CD4-positive, alpha-beta T cell treated with Interleukin-17A for 1 hour (primary cell): ENCODE measurements around the gene ABAT.
"Not testable (repeated sequence)": the region's sequence is repeated elsewhere in the genome, so short reads cannot be mapped to it uniquely, and the experiment has no call there.

Experiments
- DNase-seq: peaks from one replicate; pipeline ENCODE4 v3.0.0-alpha.2; 2020

ABAT gene

DNA sequence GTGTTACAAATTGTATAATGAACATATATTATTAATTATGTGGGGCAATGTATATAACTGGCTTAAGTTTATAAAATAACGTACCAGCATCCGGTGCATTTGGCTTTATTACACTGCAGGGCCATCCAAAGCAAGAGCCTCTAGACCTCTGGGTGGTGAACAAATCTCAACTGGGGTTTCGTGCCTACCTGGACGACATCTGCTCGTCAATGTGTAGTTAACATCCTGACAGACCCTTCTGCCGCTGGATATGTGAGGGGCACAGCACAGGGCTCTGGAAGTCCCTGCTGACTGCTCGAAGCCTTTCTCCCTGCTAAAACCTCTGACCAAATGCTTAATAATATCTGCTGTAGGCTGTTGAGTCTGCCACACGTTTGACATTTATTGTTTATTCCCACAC, 120.7 kb downstream of the ABAT start:
- DNase-seq, result no peak

DNA sequence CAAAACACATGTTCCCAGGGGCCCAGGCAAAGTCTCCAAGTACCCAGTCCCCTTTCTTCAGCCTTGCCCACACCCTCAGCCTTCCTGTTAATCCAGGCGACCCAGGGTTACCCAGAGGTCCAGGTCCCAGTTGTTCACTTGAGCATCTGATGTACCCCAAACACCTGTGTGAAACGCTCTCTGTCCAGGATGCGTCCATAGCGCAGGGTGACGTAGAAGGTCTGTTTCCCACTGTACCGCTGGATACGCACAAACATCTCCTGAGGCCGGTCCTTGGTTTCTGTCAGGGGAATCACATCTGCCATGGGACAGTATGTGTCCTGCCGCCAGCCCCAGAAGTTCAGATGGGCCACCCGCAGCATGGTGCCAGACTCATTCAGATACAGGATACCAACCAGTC, 121.4 kb downstream of the ABAT start:
- no peak for DNase-seq

DNA sequence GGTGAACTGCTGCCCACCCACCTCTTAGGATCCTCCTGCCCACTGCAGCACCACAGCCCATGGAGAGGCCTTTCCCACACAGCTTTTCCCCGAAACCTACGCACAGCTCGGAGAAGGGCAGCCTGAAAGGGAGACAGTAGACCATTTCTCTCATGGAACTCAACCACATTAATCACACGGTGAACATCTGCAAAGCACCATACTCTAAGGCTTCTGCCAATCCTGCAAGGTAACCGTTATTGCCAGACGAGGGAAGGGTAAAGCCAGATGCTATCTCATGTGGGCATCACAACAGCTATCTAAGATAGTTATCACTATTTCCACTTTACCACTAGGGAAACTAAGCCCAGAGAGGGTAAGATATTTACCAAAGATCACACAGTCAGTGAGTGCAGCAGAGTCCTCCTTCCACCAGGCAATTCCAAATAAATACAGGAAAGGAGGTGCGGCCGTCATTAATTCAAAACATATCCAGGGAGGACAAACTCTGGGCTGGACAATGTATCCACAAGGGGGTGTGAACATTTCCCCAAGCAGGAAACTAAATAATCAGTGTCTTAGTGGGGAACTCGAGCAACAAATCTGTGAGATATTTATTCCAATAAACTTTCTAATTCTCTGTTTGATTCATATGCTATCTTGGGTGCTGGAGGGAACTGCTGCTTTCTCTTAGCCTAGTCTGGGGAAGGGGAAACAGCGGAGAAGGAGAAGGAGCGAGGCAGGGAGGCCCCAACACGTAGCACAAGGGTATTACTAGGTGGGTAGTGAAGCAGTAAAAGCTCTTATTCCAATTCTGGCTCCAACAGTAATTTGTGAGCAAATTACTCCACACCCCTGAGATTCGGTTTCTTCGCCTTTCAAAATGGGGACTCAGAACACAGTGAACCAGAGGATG, 122.3 kb downstream of the ABAT start:
- no peak for DNase-seq

DNA sequence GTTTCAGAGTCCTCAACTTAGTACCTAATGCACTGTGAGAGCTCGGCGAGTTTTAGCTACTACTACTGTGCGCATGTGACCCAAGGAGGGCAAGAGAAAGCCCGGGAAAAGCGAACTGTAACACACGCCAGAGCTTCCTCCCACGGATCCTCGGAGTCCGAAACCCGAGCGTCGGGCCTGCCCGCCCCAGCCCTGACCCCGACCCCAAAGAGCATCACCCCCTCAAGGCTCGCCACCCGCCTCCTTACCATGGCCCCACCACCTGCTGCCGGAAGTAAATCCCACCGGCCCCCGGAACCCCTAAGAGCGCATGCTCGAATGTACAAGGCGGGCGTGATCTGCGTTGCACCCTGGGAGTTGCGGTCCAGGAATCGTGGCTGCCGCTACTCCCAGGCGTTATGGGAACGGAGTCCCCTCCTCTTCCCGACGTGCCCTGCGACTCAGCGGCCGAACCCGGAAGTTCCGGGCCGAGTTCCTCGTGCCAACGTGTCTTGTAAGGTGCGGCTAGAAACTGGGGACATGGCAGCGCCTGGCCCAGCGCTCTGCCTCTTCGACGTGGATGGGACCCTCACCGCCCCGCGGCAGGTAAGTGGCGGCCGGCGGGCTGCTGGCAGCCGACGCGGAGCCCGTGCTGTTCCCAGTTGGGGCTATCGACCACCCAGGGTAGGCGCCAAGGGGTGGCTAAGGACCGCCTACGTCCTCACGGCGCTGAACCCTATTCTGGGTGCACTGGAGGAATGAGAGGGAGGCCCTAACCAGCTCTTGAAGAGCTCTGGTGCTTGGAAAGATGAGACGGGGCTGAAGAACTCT, 123.2 kb downstream of the ABAT start, which contains the start of the genes PMM2 and TMEM186:
TSS of gene PMM2 (plus strand) at position 476 of the 810 bp plus-strand sequence. CDS start at position 520, 44 bp downstream.
TSS of gene TMEM186 (minus strand) at position 276 of the 810 bp plus-strand sequence. CDS start at position 251, 25 bp downstream.
- peak; percentile 96 for DNase-seq

DNA sequence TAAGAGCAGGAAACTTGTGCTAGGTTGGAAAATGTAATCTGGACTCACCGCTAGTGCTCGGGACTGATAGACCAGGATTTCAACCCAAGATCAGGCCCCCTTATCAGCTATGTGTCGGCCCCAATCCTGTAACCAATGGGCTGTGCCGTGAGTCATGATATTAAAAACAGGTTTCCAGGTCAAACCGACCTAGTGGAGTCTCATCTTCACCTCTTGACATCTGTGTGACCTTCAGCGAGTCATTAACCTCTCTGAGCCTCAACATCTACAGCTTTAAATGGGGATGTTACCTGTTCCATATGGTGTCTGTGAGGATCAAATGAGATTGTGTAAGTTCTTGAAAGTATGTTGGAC, 123.7 kb downstream of the ABAT start:
- DNase-seq, result peak; percentile 20

DNA sequence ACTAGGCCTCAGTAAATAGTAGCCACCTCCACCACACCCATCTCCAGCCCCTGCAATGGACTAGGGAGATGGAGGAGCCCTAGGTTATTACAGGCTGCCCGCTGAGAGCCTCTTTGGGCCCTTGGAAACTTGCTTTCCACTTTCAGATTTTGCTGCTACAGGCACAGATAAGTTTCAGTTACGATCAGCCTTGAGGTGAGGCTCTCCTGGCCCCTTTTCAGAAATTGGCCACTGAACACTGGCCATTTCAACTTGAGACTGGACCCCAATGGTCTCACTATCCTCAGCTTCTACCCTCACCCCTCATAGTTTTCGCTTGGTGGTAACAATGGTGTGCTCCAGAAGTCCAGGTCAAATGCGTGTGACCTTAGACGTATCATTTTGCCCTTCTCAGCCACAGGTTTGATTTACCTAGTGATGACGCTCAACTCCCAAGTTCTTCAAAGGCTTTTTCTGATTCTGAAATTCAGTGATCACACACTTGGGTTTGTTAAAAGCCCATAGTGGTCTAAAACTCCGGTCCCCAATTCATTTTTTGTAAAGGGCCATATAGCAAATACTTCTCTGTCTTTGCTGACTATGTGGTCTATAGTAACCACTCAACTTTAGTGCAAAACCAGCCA, 124.2 kb downstream of the ABAT start:
- DNase-seq, result peak; percentile 3

DNA sequence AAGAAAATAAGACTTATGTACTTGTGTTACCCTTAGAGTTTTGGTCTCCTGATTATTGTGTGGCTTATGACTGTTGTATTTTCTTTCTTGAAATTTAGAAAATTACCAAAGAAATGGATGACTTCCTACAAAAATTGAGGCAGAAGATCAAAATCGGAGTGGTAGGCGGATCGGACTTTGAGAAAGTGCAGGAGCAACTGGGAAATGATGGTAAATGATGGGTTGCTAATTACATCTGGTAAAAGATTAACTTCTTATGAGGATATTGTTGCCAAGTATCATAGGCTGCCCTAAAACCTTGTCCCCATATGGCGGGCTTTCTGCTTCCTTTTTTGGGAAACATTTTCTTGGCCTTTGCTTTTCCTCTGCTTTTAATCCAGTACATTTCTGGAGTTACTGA, 127.3 kb downstream of the ABAT start:
- no peak for DNase-seq

DNA sequence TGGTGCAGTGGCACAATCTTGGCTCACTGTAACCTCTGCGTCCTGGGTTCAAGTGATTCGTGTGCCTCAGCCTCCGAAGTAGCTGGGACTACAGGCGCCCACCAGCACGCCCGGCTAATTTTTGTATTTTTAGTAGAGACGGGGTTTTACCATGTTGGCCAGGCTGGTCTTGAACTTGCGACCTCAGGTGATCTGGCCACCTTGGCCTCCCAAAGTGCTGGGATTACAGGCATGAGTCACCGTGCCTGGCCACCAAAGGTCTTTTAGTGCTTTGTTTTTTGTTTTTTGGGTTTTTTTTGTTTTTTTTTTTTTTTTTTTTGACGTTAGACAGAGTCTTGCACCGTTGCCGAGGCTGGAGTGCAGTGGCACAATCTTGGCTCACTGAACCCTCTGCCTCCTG, 129.3 kb downstream of the ABAT start:
- DNase-seq, result not testable (repeated sequence)

DNA sequence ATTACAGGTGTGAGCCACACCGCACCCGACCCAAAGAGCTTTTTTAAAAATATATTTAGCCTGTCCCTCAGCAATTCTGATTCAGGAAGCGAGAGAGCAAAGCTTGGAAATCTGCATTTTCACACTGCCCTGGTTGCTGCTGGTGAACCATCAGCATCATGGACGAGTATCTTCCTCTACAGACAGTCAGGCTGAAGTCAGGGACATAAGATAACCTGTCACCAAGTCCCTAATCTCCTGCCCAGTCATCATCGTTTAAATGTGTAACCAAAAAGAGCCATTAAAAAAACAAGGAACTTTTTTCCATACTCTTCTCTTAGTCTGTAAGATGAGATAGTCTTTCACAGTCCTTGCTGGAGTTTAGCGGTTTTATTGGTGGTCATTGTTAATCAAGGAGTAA, 129.9 kb downstream of the ABAT start:
- no peak for DNase-seq

DNA sequence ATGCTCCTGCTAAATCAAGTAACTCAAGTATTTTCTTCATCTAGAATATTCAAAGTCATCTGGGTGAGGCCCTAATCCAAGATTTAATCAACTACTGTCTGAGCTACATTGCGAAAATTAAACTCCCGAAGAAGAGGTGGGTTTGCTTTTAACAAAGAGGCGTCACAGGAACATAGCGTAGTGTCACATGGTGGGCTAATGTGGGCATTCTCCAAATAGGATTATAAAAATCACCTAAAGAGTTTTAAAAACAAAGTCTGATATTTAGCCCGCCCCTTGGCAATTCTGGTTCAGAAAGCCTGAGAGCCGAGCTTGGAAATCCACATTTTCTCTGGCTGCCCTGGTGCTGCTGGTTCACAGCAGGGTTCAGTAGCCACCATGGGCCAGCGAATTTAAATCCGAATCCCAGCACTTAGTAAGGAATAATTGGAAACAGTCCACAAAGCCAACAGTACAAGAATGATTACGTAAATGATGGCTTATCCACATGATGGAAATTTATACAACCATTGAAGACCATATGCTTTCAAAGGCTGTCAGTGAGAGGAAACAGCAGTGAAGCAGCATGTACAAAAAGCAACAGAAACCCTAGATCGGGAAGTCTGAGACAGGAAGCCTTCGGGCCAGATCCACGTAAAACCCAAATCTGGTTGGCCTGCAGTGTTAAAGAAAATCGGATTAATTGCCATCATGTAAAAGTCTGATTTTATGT, 132.0 kb downstream of the ABAT start:
- DNase-seq, result no peak

DNA sequence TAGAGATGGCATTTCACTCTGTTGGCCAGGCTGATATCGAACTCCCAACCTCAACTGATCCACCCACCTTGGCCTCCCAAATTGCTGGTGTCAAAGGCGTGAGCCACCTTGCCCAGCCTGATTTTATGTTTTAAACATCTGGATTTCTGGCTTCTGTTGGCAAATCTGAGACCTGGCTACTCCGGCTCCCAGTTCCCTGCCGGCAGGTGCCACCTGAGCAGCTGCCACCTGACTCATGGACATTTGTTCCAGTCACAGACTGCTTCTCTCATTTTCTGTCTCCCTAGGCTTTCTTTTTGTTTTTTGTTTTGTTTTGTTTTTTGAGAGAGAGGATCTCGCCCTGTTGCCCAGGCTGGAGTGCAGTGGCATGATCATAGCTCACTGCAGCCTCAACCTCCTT, 132.8 kb downstream of the ABAT start:
- DNase-seq, result no peak

DNA sequence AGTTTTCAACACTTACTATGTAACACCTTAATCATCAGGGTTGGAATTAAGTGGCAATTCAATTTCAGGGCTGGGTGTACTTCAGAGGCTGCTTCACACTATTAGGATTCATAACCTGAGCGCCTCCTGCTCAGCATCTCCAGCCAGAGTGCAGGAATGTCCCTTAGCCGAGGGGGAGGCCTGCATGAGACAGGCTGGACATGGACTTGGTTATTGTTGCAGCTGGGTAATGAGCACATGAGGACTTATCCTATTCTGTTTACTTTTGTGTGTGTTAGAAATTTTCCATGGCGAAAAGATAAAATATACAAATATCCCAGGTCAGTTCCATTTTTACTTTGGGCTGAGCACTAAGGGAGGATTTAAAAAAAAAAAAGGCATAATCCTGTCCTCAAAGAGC, 133.6 kb downstream of the ABAT start:
- DNase-seq, result no peak

DNA sequence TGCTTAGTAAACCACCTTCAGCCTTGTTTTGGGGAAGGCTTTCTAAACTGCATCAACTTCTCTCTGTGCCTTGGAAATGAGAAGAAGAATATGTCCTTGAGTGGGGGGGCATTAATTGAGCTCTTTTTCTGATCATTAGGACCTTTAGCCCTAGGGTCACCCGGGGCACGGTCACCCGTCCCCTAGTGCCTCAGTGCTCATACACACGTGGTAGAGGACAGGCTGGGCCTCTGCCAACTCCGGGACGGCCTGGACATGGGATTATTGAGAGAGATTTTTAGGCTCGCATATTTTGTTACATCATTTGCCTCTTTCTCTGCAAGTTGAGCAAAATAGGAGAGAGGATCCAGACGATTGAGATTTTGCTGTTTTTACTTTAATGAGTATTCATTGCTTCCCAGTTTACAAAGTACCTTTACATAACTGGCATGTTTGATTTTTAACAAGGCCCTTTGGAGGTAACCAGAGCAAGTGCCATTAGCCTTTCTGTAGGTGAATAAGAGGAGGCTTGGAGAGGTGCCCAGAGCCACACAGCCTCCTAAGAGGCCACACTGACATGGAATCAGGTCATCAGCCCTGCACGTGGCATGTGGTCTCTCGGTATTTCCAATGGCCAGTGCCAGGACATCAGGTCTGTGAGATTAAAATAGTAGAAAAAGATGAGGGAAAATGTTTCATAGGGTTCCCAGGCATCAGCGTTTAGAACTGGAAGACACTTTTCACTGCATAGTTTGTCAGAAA, 134.4 kb downstream of the ABAT start:
- no peak for DNase-seq

DNA sequence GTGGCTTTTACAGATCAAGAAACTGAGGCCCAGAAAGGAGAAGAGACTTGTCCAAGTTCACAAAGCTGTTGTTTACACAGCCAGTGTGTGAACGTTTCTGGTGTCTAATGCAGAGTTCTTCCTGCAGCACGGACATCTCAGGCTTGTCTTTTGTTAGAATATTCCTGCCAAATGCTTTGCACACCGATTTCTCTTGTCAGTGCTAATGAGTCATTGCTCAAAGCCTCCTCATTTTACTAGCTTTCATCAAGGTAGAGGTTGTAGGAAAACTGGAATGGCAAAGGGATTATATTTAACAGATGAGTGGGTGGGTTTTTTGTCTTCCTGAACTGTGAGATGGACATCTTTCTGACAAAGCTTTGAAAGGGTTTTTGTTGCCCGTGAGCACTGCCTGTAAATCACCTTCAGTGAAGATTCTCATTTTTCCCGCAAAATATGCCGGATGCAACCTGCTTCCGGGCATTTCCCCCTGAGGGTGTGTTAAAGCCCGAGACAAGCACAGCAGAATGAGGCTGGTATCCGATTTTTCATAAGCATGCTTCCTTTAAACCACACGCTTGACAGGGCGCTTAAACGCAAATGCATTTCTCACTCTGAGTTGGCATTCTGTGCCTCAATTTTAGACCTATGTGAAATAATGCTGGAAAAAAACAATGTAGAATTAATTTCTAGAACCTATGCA, 137.9 kb downstream of the ABAT start:
- no peak for DNase-seq

DNA sequence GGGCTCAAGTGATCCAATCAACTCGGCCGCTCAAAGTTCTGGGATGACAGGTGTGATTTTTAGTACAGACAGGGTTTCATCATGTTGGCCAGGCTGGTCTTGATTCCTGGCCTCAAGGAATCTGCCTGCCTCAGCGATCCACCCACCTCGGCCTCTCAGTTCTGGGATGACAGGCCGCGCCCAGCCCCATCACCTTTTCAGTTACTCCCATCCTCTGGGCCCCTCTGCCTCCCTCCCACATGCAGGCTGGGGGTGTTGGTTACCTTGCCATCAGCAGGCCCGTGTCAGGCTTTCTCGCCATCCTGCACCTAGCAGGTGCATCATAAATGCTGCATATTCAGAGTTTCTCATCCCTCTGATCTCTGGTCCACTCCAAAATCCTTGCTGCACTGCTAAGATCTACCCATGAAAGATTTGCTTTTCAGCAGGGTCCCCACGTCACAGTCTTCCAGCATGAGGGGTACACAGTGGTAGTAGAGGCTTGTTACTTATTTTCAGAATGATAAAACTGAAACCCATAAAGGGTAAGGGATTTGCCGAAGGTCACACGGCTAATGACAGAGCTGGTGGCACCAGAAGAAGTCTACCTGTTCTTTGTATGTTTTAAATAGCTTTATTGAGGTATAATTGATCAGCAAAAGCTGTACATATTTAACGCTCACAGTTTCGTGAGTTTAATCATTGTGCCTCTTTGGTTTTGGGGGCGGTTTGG, 139.8 kb downstream of the ABAT start:
- no peak for DNase-seq

DNA sequence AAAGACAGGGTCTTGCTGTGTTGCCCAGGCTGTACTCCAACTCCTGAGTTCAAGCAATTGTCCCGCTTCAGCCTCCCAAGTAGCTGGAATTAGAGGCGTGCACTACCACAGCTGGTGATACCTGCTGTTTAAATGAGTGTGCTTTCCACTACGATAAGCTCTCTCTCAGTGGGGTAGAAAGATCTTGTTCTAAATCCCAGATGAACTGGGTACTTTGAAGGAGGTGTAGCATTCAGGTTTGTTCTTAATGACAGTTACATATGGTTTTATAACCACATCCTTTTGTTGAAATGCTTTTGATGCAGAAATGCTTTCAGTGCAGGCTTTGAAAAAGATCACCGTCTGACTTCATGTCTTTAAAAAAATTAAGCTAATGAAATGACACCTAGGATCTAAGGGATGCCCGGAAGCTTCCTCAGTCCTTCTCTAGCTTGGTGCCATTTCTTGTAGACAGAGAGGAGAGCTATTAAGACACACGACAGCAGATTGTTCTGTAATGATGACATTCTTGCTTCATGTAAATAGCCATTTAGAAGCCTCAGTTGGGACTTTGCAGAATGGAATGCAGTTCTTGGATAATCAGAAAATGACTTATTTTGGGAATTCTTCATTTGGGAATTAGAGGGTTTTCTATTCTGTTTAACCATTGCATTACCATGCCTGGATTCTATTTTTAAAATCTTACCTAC, 142.7 kb downstream of the ABAT start:
- DNase-seq, result peak; percentile 15

DNA sequence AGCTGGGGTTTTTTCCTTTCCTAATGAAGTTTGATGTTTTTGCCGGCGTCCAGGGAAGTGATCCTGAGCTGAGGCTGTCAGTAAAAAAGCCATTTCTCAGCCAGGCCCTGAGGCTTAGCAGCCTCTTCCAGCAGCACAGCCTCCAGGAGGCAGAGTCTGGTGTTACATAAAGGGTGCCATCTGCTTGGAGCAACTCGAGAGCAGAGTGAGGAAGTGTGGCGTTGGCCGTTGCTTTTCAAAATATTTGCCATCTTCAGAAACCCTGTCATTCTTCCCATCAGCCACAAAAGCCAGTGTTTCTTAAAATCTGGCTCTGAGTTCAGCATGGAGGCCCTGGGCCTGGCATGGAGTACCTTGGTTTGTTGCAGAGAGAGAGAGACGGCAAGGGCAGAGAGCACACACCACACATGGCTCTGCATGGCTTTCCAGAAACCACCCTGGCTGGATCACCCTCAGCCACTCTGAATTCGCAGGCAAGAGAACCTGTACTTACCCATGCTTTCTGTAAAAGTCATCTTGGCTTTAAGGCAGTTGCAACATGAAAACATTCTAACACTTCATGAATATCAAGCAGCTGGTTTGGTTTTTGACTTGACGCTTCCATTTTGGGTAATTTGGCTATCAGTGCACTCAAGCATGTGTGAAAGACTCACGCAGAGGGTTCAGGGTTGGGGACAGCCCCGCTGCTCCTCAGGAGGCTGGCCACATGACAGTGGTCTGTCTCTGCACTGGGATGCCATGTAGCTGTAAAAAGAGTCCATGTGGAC, 144.3 kb downstream of the ABAT start:
- no peak for DNase-seq

DNA sequence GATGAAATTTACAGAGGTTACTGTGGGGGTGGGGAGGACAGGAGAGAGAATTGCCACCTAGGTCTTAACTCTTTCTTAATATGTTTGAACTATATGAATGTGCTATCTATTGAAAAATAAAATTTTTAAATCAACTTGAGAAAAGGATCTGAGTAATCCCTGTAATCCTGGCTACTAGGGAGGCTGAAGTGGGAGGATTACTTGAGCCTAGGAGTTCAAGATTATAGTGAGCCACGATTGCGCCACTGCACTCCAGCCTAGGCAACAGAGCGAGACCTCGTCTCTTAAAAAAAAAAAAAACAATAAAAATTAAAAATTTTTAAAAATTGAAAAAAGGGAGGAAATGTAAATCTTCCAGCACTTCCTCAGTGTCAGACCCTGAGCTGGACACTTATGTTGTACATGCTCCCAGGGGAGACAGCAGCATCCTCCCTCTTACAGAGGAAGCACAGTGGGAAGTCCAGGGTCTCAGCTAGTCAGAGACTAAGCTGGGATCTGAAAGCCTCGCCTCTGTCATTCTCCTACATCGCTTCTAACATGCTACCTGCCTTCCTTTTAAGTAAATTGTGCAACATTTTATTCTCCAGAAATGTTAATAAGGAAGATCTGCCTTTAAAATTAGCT, 145.1 kb downstream of the ABAT start:
- no peak for DNase-seq

DNA sequence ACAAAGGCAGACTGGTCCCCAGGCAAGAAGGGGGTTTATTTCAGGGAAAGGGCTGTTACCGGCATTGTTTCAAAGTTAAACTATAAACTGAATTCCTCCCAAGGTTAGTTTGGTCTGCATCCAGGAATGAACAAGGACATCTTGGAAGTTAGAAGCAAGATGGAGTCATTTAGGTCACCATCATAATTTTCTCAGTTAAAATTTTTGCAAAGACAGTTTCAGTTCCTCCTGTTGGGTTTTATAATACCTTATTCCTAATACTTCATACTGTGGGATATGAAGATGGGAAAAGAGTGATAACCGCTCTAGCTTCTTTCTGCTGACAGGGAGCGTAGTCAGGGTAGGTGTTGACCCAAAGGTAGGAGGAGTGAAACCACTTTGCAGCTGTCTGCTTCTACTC, 148.0 kb downstream of the ABAT start:
- DNase-seq, result no peak
